SK-N-SH (cell line): Measurements from ENCODE around the gene CDH26. TPM values are rescaled to one million over a fixed set of nuclear protein-coding genes. Genes with fewer than 3 reads are reported as not detected.

Source experiments
- CTCF ChIA-PET: fragments of 300-600, 350-600 bp; formaldehyde crosslinking; extraction: SDS; loops from one replicate; lab custom pipeline; 2021; lab: Yijun Ruan, JAX
- POLR2A ChIA-PET: fragments of 350-600 bp; sonication (Branson Sonifier 250); formaldehyde crosslinking; extraction: SDS; loops from one replicate; lab custom pipeline; 2020; ENCODE audit warnings: antibody characterized with exemption, inconsistent platforms; lab: Yijun Ruan, JAX
- DNase-seq: peaks from one replicate; pipeline ENCODE4 v3.0.0; 2012
- H2AFZ ChIP-seq: fragments of 200-600 bp; sonication (generic); 2 replicates; pipeline ENCODE4 v1.8.1; 2016; ENCODE audit warnings: antibody characterized with exemption, mild to moderate bottlenecking, low read depth
- H3F3A ChIP-seq: fragments of 200-600 bp; sonication (generic); replicated peaks from 2 replicates; pipeline ENCODE3; 2016; ENCODE audit warnings: antibody characterized with exemption, mild to moderate bottlenecking; ENCODE audit not compliant: insufficient read depth
- H3K27ac ChIP-seq, 2 experiments: fragments of 200-500 bp in 1 of 2; fragments of 200-600 bp in 1 of 2; sonication (Bioruptor generic) in 1 of 2; sonication (generic), shearing (Covaris generic) in 1 of 2; 2 replicates each; pipeline versions ENCODE4 v1.5.1 to v1.6.1; 2014 to 2016; ENCODE audit warnings: low read depth in 2 of 2, inconsistent platforms in 1 of 2, low read length in 1 of 2, mild to moderate bottlenecking in 1 of 2, mixed read lengths in 1 of 2
- H3K27me3 ChIP-seq: fragments of 200-600 bp; sonication (generic), shearing (Covaris generic); 2 replicates; pipeline ENCODE4 v1.6.1; 2016; ENCODE audit warnings: mixed run types; ENCODE audit not compliant: insufficient read depth
- H3K36me3 ChIP-seq, 2 experiments: fragments of 200-500 bp in 1 of 2; fragments of 200-600 bp in 1 of 2; sonication (Bioruptor generic) in 1 of 2; sonication (generic) in 1 of 2; replicated peaks in 1 of 2; 2 replicates each; pipeline versions ENCODE3 to v1.5.1; 2014 to 2016; ENCODE audit warnings: low read length in 1 of 2, mild to moderate bottlenecking in 1 of 2; ENCODE audit not compliant: insufficient read depth in 2 of 2, control insufficient read depth in 1 of 2
- H3K4me1 ChIP-seq, 2 experiments: fragments of 200-500 bp in 1 of 2; fragments of 200-600 bp in 1 of 2; sonication (Bioruptor generic) in 1 of 2; sonication (generic), shearing (Covaris generic) in 1 of 2; 2 replicates each; pipeline versions ENCODE4 v1.5.1 to v1.6.1; 2014 to 2016; ENCODE audit warnings: low read depth in 1 of 2, low read length in 1 of 2, mixed run types in 1 of 2; ENCODE audit not compliant: insufficient read depth in 2 of 2, control insufficient read depth in 1 of 2
- H3K4me2 ChIP-seq: fragments of 200-600 bp; sonication (generic), shearing (Covaris generic); 2 replicates; pipeline ENCODE4 v1.6.1; 2017; ENCODE audit warnings: mixed run types
- H3K4me3 ChIP-seq, 2 experiments: fragments of 200-500 bp in 1 of 2; fragments of 200-600 bp in 1 of 2; sonication (Bioruptor generic) in 1 of 2; sonication (generic), shearing (Covaris generic) in 1 of 2; 2 replicates each; pipeline versions ENCODE4 v1.5.1 to v1.8.1; 2014 to 2016; ENCODE audit warnings: low read depth in 2 of 2, inconsistent platforms in 1 of 2, low read length in 1 of 2, mild to moderate bottlenecking in 1 of 2, mixed read lengths in 1 of 2, moderate library complexity in 1 of 2
- H3K79me2 ChIP-seq: fragments of 200-600 bp; sonication (generic); 2 replicates; pipeline ENCODE4 v1.8.1; 2017; ENCODE audit warnings: mild to moderate bottlenecking; ENCODE audit not compliant: insufficient read depth
- H3K9ac ChIP-seq: fragments of 200-600 bp; sonication (generic); 2 replicates; pipeline ENCODE4 v1.6.1; 2017; ENCODE audit warnings: mixed run types
- H3K9me2 ChIP-seq: fragments of 200-600 bp; sonication (generic); 2 replicates; pipeline ENCODE4 v1.6.1; 2017; ENCODE audit warnings: mixed run types
- H3K9me3 ChIP-seq: fragments of 200-600 bp; sonication (generic); 2 replicates; pipeline ENCODE4 v1.6.1; 2017; ENCODE audit warnings: mixed run types, mild to moderate bottlenecking, moderate library complexity
- H4K20me1 ChIP-seq: fragments of 200-600 bp; sonication (generic); 2 replicates; pipeline ENCODE4 v1.6.1; 2017; ENCODE audit warnings: mild to moderate bottlenecking, mixed run types; ENCODE audit not compliant: insufficient read depth
- EP300 ChIP-seq, 2 experiments: IDR thresholded peaks; 2 replicates each; pipeline versions ENCODE4 v1.4.0 to v1.6.1; 2012; ENCODE audit warnings: borderline replicate concordance in 1 of 2, low read depth in 1 of 2, low read length in 1 of 2
- GABPA ChIP-seq: IDR thresholded peaks from 2 replicates; pipeline ENCODE4 v1.4.0; 2012; ENCODE audit warnings: low read depth, mild to moderate bottlenecking
- GATA2 ChIP-seq: sonication (generic); formaldehyde crosslinking; IDR thresholded peaks from 2 replicates; pipeline ENCODE4 v1.5.0; 2020; ENCODE audit warnings: mild to moderate bottlenecking, missing genetic modification reagents
- JUND ChIP-seq: IDR thresholded peaks from 2 replicates; pipeline ENCODE4 v1.4.0; 2012
- MXI1 ChIP-seq: IDR thresholded peaks from 2 replicates; pipeline ENCODE4 v1.6.1; 2012; ENCODE audit warnings: mild to moderate bottlenecking, low read depth, low read length, improper control_type of control experiment
- RAD21 ChIP-seq: IDR thresholded peaks from 2 replicates; pipeline ENCODE4 v1.6.1; 2012; ENCODE audit warnings: mild to moderate bottlenecking, low read length
- SIN3A ChIP-seq: IDR thresholded peaks from 2 replicates; pipeline ENCODE4 v1.6.1; 2012; ENCODE audit warnings: low read depth, mild to moderate bottlenecking, low read length, moderate library complexity, borderline replicate concordance
- WGBS: methylation state at CpG from one replicate; pipeline ENCODE4 v1.1.6; 2017; ENCODE audit warnings: low lambda C conversion rate; 5-methylcytosine and 5-hydroxymethylcytosine counted together
- polyA plus RNA-seq, 3 experiments: library from polyadenylated mRNA; depleted of rRNA; stranded (reverse); fragments of >200 nt; gene quantifications; 2 replicates each; pipeline ENCODE4 v1.2.3, GENCODE V29; 2012
- TF ChIP-seq, protein P1 (sequence below): fragments of 150-350 bp; IDR thresholded peaks from 2 replicates; pipeline ENCODE4 v1.6.1; 2017; ENCODE audit warnings: antibody characterized with exemption, low read length, low read depth, borderline replicate concordance
- TF ChIP-seq, protein P2 (sequence below): IDR thresholded peaks from 2 replicates; pipeline ENCODE4; 2012

Gene CDH26
- polyA plus RNA-seq, 1 of the 3 experiments (the other 2 are of a cell fraction) = 0.13 TPM

DNA sequence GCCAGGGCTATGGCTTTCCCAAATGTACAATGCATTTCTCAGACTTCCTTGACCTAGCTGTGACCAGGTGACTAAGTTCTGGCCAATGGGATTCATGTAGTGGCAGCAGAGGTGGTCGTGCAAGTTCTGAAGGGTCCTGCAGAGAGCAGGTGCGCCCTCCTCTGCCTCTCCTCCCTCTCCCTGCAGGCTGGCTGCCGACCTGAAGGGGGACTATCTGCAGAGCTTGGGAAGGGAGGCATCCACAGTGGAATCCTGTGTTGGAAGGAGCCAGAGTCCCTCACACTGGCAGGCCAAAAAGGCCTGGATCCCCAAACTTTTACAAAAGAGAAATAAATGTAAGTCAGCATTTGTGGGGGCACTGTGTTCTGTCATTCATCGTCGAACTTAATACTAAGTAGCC, 66.6 kb downstream of the CDH26 start:
- no peak overlapping the region for H3K4me2 ChIP-seq
- H3F3A ChIP-seq = no peaks in the 10 kb centered on the region
- H3K4me3 ChIP-seq = no peak overlapping the region
- H2AFZ ChIP-seq = no peak overlapping the region
- H3K9me2 ChIP-seq = no peaks in the 10 kb centered on the region
- no peaks in the 10 kb centered on the region for H3K27me3 ChIP-seq
- H3K9me3 ChIP-seq = no peaks in the 10 kb centered on the region
- WGBS = 42% methylated on average over 4 of the region's 5 CpGs
- POLR2A ChIA-PET = no interaction called here
- CTCF ChIA-PET = no interaction called here
- no peak overlapping the region for H3K27ac ChIP-seq
- H3K79me2 ChIP-seq = no peaks in the 10 kb centered on the region
- TF ChIP-seq RAD21 (no peak), JUND (no peak)
- TF ChIP-seq, all 33 proteins: peak for 0
- Histone ChIP-seq H3K36me3 (no peaks in the 10 kb centered on the region), H3K4me1 (no peaks in the 10 kb centered on the region), H4K20me1 (no peaks in the 10 kb centered on the region), H3K9ac (no peak overlapping the region)
- no peak for DNase-seq

DNA sequence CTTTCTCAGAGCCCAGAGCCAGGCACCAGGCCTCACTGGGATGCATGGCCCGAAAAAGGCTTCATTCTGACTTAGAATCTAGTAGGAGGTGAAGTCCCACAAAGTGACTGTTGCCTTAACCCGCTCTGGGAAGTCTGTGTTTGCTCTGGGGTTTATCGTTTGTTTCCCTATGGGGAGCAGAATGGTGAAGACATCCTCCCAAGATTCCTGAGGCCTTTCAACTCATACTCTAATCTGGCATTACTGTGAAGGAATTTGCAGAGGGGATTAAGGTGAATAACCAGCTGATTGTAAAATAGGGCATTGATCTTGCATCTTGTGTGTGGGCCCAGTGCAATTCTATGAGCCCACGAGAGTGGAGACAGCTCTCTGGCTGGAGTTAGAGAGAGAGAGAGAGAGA, 67.8 kb downstream of the CDH26 start:
- CTCF ChIA-PET = no interaction called here
- Histone ChIP-seq H3K4me2 (no peak overlapping the region), H4K20me1 (no peaks in the 10 kb centered on the region)
- POLR2A ChIA-PET = no interaction called here
- TF ChIP-seq, protein P1, sequence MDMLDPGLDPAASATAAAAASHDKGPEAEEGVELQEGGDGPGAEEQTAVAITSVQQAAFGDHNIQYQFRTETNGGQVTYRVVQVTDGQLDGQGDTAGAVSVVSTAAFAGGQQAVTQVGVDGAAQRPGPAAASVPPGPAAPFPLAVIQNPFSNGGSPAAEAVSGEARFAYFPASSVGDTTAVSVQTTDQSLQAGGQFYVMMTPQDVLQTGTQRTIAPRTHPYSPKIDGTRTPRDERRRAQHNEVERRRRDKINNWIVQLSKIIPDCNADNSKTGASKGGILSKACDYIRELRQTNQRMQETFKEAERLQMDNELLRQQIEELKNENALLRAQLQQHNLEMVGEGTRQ = no peak
- TF ChIP-seq EP300 (IDR thresholded peaks at IDR 0.05; ENCODE audit: borderline replicate concordance in 1 of 2, low read depth in 1 of 2, low read length in 1 of 2) (no peak), GATA2 (CRISPR knock-in tag) (no peak), MXI1 (no peak)
- TF ChIP-seq, all 33 proteins: peak for 0
- Histone ChIP-seq H3K9me3 (no peaks in the 10 kb centered on the region), H2AFZ (no peak overlapping the region), H3K9ac (no peak overlapping the region), H3K79me2 (no peaks in the 10 kb centered on the region), H3K9me2 (no peaks in the 10 kb centered on the region), H3K27me3 (no peaks in the 10 kb centered on the region), H3K4me1 (no peaks in the 10 kb centered on the region), H3K27ac (no peak overlapping the region), H3K36me3 (no peaks in the 10 kb centered on the region), H3F3A (no peaks in the 10 kb centered on the region), H3K4me3 (no peak overlapping the region)
- 16% methylated on average over 4 of the region's 4 CpGs for WGBS
- no peak for DNase-seq

DNA sequence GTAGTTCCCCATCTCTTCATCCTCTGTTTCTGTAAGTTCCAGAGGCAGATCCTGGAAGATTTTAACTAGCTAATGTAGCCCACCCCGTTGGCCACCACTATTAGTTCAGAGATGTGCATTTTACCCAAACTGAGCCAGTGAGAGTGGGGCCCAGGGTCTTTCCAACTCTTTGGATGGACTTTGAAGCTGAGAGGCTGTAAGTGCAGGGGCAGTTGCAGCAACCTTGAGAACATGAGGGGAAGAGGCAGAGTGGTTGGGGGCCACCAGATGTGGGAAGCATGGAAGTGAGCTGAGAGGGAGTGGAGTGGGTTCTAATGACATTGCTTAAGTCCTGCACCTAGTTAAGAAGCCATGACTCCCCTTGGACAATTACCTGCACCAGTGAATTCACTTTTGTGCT, 72.2 kb downstream of the CDH26 start:
- CTCF ChIA-PET = no interaction called here

More for the DNA sequence above, 72.2 kb downstream of the CDH26 start:
- POLR2A ChIA-PET = no interaction called here
- Histone ChIP-seq H3K4me3 (no peak overlapping the region), H3F3A (no peaks in the 10 kb centered on the region), H3K4me1 (no peaks in the 10 kb centered on the region), H3K27ac (no peak overlapping the region), H3K9ac (no peak overlapping the region), H3K9me2 (no peaks in the 10 kb centered on the region), H3K4me2 (no peak overlapping the region), H3K36me3 (no peaks in the 10 kb centered on the region), H2AFZ (no peak overlapping the region), H3K9me3 (no peaks in the 10 kb centered on the region), H3K27me3 (no peaks in the 10 kb centered on the region), H4K20me1 (no peaks in the 10 kb centered on the region), H3K79me2 (no peaks in the 10 kb centered on the region)
- no peak for TF ChIP-seq GABPA
- no peak for TF ChIP-seq SIN3A
- TF ChIP-seq MXI1 = no peak
- TF ChIP-seq, protein P2, sequence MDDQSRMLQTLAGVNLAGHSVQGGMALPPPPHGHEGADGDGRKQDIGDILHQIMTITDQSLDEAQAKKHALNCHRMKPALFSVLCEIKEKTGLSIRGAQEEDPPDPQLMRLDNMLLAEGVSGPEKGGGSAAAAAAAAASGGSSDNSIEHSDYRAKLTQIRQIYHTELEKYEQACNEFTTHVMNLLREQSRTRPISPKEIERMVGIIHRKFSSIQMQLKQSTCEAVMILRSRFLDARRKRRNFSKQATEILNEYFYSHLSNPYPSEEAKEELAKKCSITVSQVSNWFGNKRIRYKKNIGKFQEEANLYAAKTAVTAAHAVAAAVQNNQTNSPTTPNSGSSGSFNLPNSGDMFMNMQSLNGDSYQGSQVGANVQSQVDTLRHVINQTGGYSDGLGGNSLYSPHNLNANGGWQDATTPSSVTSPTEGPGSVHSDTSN = no peak
- no peak for DNase-seq
- 11% methylated on average over 1 of the region's 1 CpG for WGBS
